Neutrophil (primary cell): ENCODE data around the gene RNLS.

Experiments used
- H3K27ac ChIP-seq: fragments of 200-600 bp; sonication (generic); 2 replicates; pipeline ENCODE4 v1.5.1; 2016; ENCODE audit warnings: mild to moderate bottlenecking, moderate library complexity
- H3K27me3 ChIP-seq: fragments of 200-600 bp; sonication (generic); 2 replicates; pipeline ENCODE4 v1.6.0; 2016; ENCODE audit warnings: mild to moderate bottlenecking
- H3K36me3 ChIP-seq: fragments of 200-600 bp; sonication (generic); 2 replicates; pipeline ENCODE4 v1.5.1; 2017
- H3K4me1 ChIP-seq, 2 experiments: fragments of 200-600 bp in 1 of 2; sonication (generic) in 1 of 2; 1 replicate in 1 of 2; 2 replicates in 1 of 2; pipeline versions ENCODE4 v1.5.1 to v1.6.1; 2013 to 2016; ENCODE audit warnings: low read depth in 1 of 2, low read length in 1 of 2, mild to moderate bottlenecking in 1 of 2, moderate library complexity in 1 of 2; ENCODE audit not compliant: control insufficient read depth in 1 of 2, insufficient read depth in 1 of 2
- H3K4me3 ChIP-seq, 2 experiments: fragments of 200-600 bp in 1 of 2; sonication (generic) in 1 of 2; 1 replicate in 1 of 2; 2 replicates in 1 of 2; pipeline ENCODE4 v1.5.1; 2013 to 2016; ENCODE audit warnings: low read depth in 1 of 2, low read length in 1 of 2, mild to moderate bottlenecking in 1 of 2, moderate library complexity in 1 of 2
- H3K9me3 ChIP-seq: fragments of 200-600 bp; sonication (generic); 2 replicates; pipeline ENCODE4 v1.5.1; 2016
- CTCF ChIP-seq: fragments of 200-600 bp; sonication (generic); IDR thresholded peaks from 2 replicates; pipeline ENCODE4 v1.5.1; 2016; ENCODE audit warnings: antibody characterized with exemption

RNLS gene

DNA sequence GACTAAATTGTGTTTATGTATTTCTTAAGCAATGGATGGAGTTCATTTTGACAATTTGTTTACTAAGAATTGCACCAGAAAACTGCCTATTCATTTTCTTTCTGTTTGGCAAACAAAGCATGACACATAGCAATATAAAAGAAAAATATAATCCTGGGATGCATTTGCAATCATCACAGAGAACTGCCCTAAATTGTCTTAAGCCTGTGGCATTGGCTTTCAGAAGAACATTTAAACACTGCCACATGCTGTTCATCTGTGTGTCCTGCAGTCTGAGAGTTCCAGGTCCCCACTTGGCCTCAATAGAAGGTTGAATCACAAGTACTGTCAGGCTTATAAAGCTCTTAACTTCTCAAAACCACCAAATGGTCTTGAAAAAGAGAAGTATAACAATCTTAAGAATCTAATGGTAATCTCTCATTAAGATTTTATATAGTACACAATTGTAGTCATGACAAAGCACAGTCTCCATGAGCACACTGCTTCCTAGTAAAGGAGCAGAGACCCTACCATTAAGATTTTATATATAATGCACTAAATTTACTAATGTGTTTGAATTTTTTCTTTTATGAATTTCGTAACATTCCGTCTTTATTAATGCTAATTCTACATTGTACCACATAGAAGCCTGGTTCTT is 29.9 kb downstream of the RNLS start:
- H3K9me3 ChIP-seq = no peaks in the 10 kb centered on the region
- peak; percentile 66 for TF ChIP-seq CTCF
- no peaks in the 10 kb centered on the region for H3K36me3 ChIP-seq
- H3K27me3 ChIP-seq = no peaks in the 10 kb centered on the region
- no peak overlapping the region for H3K4me3 ChIP-seq
- peaks cover 4% of the 10 kb centered on the region in 2 experiments for H3K4me1 ChIP-seq
- no peak overlapping the region for H3K27ac ChIP-seq

DNA sequence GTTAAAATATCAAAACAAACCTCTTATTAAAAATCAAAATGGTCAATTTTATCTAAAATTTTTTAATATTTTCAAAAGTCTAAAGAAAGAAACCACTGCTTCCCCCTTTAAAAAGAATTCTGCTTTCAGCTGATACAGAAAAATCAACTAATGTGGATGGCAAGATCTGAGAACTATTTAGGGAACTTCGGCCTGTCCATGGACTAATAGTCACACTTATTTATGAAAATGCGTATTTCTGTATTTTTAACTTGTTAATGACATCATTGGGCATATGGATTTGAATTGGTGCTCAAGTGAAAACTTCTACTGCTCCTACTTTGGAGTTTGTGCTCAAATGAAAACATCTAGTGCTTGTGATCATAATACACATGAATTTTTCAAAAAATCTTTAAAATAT is 31.9 kb downstream of the RNLS start:
- peaks cover 4% of the 10 kb centered on the region in 2 experiments for H3K4me1 ChIP-seq
- TF ChIP-seq CTCF = no peak
- H3K27me3 ChIP-seq = no peaks in the 10 kb centered on the region
- H3K27ac ChIP-seq = no peak overlapping the region
- no peaks in the 10 kb centered on the region for H3K36me3 ChIP-seq
- no peaks in the 10 kb centered on the region for H3K9me3 ChIP-seq
- no peak overlapping the region for H3K4me3 ChIP-seq

DNA sequence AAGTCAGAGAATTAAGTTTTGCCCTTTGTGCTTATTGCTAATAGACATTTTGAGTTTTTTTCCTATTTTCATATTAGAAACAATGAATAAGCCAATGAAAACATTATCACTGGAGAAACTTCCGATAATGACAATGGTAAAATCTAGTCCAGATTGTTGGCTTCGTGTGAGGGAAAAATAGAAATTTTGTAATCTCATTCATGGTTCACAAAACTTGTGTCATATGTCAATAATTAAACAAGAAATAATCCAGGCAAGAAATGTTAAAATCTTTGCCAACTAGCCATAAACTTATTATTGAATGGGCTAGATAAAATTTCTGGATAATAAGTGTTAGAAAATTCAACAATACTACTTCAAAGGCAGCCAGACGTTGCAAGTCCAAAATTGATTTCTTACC is 36.6 kb downstream of the RNLS start:
- no peak for TF ChIP-seq CTCF
- H3K36me3 ChIP-seq = no peaks in the 10 kb centered on the region
- H3K4me1 ChIP-seq = no peaks in the 10 kb centered on the region
- no peak overlapping the region for H3K4me3 ChIP-seq
- no peaks in the 10 kb centered on the region for H3K27me3 ChIP-seq
- no peaks in the 10 kb centered on the region for H3K9me3 ChIP-seq
- no peak overlapping the region for H3K27ac ChIP-seq

DNA sequence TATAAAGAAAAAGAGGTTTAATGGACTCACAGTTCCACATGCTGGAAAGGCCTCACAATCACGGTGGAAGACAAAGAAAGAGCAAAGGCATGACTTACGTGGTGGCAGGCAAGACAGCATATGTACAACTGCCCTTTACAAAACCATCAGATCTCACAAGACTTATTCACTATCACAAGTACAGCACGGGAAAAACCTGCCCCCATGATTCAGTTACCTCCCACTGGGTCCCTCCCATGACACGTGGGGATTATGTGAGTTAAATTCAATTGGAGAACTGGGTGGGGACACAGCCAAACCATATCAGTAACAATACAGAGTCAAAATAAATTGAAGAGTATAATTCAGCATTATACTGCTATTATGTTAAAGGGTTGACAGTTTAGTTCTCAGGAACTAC is 37.8 kb downstream of the RNLS start:
- Histone ChIP-seq H3K27ac (no peak overlapping the region), H3K36me3 (no peaks in the 10 kb centered on the region), H3K27me3 (no peaks in the 10 kb centered on the region), H3K9me3 (no peaks in the 10 kb centered on the region), H3K4me3 (no peak overlapping the region), H3K4me1 (no peaks in the 10 kb centered on the region)
- TF ChIP-seq CTCF = no peak

DNA sequence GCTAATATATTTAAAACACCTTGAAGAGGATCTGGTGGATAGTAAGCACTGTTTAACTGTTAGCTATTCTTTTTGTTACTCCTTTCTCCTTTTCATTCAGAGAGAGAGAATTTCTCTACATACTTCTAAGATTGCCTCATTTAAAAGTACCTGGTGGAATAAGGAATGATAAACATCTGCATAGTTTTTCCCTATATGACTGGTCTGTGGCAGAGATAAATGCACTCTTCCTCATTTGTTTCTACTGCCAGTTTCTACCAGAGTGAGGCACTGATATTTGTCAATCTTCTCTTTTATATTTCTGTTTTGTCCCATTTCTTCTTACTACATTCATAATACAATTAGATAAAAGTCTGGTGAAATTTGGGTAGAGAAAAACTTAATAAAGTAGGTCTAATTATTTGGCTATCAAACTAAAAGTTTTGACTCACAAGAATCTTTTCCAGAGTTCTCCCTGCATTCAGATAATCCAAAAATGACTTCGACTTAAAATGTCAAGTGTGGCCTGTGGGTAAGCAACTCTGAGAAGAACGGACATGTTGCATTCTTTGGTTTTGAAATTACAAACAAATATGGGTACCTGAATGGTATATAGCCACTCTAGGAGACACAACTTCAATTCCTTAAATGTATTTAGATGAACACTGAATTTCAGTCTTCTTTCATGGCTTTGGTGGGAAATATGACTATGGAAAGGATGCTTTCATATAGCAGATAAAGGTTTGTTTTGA is 38.8 kb downstream of the RNLS start:
- H3K27ac ChIP-seq = no peak overlapping the region
- no peaks in the 10 kb centered on the region for H3K4me1 ChIP-seq
- H3K27me3 ChIP-seq = no peaks in the 10 kb centered on the region
- no peaks in the 10 kb centered on the region for H3K36me3 ChIP-seq
- no peaks in the 10 kb centered on the region for H3K9me3 ChIP-seq
- H3K4me3 ChIP-seq = no peak overlapping the region
- TF ChIP-seq CTCF = no peak
